Measurements from ENCODE around the gene CD46.
"Not testable (repeated sequence)": the region's sequence is repeated elsewhere in the genome, so short reads cannot be mapped to it uniquely, and the experiment has no call there.

The CD46 gene

DNA sequence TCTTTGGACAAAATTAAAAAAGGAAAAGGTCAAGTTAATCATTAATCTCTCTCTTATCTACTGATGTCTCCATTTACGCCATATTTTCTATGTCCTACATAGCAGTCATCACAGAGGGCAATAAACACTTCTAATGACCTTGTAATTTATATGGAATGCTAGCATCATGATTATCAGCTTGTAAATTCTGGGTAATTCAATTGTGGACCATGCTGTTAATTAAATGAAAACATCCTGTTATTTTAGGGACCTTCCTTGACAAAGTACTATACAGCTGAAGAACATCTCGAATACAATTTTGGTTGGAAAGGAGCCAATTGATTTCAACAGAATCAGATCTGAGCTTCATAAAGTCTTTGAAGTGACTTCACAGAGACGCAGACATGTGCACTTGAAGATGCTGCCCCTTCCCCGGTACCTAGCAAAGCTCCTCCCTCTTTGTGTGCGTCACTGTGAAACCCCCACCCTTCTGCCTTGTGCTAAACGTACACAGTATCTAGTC, 13.6 kb upstream of the CD46 start:
- in situ Hi-C loops (cut with MboI; ENCODE audit: low sequenced_read_pairs, unreplicated experiment); DNase-seq (ENCODE audit: low spot score): not testable (repeated sequence)

DNA sequence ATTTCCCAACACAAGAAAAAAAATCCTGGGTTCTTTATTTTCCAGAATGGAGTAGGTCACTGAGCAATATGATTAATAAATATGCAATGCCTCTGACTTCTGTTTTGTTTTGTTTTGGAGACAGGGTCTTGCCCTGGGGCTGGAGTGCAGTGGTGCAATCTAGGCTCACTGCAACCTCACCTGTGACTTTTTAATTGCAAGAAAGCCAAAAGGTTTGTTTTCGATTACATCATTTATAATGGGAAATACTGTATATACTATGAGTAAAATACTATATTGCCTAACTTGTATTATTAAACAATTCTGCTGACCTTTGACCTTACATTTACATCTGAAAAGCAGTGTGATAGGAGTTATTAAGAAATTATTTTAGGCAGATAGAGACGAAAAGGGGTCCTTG, 11.6 kb upstream of the CD46 start:
- DNase-seq (ENCODE audit: low spot score) = no peak
- TF ChIP-seq, protein P1, sequence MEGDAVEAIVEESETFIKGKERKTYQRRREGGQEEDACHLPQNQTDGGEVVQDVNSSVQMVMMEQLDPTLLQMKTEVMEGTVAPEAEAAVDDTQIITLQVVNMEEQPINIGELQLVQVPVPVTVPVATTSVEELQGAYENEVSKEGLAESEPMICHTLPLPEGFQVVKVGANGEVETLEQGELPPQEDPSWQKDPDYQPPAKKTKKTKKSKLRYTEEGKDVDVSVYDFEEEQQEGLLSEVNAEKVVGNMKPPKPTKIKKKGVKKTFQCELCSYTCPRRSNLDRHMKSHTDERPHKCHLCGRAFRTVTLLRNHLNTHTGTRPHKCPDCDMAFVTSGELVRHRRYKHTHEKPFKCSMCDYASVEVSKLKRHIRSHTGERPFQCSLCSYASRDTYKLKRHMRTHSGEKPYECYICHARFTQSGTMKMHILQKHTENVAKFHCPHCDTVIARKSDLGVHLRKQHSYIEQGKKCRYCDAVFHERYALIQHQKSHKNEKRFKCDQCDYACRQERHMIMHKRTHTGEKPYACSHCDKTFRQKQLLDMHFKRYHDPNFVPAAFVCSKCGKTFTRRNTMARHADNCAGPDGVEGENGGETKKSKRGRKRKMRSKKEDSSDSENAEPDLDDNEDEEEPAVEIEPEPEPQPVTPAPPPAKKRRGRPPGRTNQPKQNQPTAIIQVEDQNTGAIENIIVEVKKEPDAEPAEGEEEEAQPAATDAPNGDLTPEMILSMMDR (IDR thresholded peaks at IDR 0.05; ENCODE audit: borderline replicate concordance, control extremely low read depth, extremely low read depth, insufficient read depth, missing control alignments) = no peak
- in situ Hi-C loops (cut with MboI; ENCODE audit: low sequenced_read_pairs, unreplicated experiment) = no loop called here

DNA sequence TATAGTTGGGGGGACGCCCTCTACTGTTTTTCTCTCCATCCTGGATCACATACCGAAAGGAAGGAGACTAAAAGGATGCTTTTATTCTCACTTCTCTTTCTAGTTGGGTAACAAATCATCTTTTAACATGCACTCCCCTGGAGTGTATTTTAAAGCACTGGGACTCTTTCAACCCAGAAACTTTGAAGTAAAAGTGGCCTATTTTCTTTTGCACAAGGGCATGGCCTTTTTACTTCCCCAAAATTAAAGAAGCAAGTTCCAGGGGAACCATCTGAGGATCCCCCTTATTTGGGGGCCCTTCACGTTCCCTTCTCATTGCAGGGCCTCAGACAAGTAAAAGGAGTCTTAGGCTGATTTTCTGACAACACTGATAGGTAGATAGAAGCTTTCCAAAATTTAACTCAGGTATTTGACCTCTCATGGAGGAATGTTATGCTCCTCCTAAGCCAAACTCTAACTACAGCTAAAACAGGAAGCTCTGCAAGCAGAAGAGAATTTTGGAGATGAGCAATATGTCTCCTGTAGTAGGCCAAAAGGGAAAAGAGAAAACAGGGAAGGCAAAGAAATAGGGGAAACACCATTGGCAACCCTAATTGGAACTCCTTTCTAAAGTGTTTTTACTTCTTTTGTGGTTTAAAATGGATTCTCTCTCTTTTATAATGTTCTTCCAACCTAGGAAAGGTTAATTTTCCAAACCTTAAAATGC, 8.9 kb upstream of the CD46 start:
- in situ Hi-C loops (cut with MboI; ENCODE audit: low sequenced_read_pairs, unreplicated experiment) = no loop called here
- TF ChIP-seq, protein P1 (IDR thresholded peaks at IDR 0.05; ENCODE audit: borderline replicate concordance, control extremely low read depth, extremely low read depth, insufficient read depth, missing control alignments) = no peak
- DNase-seq (ENCODE audit: low spot score) = no peak

DNA sequence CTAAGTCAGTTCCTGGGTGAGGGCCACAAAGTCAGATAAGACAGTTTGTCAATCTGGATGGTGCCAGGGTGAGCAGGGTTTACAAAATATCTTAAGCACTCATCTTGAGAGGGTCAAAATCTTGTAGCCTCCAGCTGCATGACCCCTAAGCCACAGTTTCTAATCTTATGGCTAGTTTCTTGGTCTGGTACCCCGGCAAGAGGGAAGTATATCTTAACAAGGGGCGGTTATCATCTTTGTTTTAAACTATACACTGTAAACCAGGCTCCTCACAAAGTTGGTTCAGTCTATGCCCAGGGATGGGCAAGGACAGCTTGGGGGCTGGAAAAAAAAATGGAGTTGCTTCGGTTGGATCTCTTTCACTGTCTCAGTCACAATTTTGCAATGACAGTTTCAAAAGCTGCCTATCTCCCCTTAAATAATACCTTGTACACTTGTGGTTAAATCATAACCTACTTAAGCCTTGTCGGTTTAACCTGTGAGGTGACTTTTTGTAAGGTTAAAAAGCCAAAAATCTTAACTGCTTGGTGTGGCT, 7.8 kb upstream of the CD46 start:
- no peak for DNase-seq (ENCODE audit: low spot score)
- in situ Hi-C loops (cut with MboI; ENCODE audit: low sequenced_read_pairs, unreplicated experiment) = no loop called here
- TF ChIP-seq, protein P1 (IDR thresholded peaks at IDR 0.05; ENCODE audit: borderline replicate concordance, control extremely low read depth, extremely low read depth, insufficient read depth, missing control alignments) = no peak

DNA sequence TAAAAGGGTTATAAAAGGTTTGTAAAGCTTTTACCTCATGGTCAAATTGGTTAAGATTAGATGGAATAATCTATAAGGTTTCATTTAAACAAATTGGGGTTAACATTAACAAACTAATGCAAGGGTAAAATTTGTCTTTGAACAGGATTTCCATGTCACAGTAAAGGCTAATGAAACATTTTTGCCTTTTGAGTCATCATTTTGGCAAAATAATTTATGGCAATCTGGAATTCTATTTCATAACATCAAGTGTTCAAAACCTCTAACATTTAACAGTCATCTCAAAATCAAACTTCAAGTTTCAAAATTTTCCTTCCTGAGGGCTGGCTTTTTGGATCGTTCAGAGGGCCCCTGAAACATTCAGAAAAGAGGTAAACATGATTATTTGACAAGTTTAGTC, 6.6 kb upstream of the CD46 start:
- TF ChIP-seq, protein P1 (IDR thresholded peaks at IDR 0.05; ENCODE audit: borderline replicate concordance, control extremely low read depth, extremely low read depth, insufficient read depth, missing control alignments) = no peak
- in situ Hi-C loops (cut with MboI; ENCODE audit: low sequenced_read_pairs, unreplicated experiment) = no loop called here
- DNase-seq (ENCODE audit: low spot score) = no peak

DNA sequence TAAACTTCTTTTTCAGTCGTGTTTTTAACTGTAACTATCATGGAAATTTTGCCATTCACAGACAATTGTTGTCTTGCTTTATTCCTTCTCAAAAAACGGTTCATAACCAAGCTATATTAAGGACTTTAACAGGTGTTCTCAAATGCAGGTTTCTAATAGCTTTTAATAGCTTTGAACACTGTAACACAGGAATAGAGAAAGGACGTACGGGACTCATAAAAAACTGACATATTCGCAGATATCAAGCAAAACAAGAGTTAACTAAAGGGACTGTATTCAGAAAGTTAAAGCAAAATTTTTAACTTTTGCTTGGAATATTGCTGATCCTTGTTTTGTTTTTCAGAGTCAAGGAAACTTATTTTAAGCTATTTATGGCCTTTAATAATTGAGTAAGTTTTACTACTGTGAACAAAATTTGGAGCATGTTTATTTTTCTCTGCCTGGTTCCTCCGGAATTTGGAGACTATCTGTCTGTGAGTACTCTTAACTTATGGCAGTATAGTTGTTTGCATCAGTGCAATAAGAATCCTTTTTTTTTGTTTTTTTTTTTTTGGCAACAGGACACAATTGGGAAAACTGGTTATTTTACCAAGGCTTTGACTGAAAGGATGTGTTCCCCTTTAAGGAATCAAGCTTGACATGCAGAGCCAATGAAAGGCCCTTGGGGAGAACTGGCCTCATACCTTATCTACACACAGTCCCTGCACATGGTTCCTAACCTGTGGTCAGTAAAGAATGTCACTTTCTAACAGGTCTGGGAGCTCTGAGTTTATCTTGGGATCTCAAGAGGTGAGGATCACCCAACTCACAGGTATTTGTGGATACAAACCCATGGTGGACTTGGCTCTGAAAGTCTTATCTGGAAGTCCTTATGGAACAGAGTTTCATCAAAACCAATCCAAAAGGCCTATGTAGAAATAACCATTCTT, 5.8 kb upstream of the CD46 start:
- in situ Hi-C loops (cut with MboI; ENCODE audit: low sequenced_read_pairs, unreplicated experiment) = no loop called here
- TF ChIP-seq, protein P1 (IDR thresholded peaks at IDR 0.05; ENCODE audit: borderline replicate concordance, control extremely low read depth, extremely low read depth, insufficient read depth, missing control alignments) = no peak
- no peak for DNase-seq (ENCODE audit: low spot score)
